ENCODE measurements around the gene TMEM168.
"Not testable (repeated sequence)": the region's sequence is repeated elsewhere in the genome, so short reads cannot be mapped to it uniquely, and the experiment has no call there.

Gene TMEM168, protein sequence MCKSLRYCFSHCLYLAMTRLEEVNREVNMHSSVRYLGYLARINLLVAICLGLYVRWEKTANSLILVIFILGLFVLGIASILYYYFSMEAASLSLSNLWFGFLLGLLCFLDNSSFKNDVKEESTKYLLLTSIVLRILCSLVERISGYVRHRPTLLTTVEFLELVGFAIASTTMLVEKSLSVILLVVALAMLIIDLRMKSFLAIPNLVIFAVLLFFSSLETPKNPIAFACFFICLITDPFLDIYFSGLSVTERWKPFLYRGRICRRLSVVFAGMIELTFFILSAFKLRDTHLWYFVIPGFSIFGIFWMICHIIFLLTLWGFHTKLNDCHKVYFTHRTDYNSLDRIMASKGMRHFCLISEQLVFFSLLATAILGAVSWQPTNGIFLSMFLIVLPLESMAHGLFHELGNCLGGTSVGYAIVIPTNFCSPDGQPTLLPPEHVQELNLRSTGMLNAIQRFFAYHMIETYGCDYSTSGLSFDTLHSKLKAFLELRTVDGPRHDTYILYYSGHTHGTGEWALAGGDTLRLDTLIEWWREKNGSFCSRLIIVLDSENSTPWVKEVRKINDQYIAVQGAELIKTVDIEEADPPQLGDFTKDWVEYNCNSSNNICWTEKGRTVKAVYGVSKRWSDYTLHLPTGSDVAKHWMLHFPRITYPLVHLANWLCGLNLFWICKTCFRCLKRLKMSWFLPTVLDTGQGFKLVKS

DNA sequence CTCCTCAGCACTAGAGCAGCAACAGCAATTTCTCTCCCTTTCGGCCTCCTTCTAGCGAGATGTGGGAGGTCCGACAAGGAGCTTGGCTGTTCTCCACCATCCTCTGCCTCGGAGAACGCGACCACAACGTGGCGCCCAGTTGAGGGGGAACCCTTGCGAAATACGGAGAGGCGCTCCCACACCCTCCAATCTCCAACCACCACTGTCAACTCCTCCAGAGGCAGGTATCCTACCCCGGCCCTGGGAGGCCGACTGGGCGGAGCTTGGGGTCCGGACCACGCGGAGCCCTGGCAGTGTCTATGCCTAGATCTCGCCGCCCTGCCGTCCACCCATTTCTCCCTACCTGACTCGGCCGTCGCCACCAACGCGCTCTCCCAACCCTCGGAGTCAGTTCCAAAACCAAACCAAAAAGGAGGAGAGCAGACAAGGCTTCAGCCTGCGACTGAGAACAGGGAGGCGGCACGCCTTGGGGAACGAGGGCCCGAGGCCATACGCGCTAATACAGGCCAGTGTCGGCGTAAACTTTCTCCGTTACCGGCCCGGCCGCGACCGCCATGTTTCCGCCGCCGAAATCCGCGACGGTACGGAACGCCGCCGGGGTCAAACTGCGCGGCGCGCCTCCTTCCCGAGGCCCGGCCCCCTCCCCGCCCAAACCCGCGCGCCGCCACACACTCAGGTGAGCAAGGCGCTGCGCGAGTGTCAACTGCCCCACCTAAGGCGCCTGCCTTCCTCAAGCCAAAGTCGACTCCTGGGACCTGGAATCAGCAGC is at the start of gene TMEM168:
Gene TMEM168, minus strand, starts transcription at position 577 of the 769 bp plus-strand sequence. CDS start 5,568 bp downstream, outside the sequence.
- peak; percentile 62 to 71 for DNase-seq

DNA sequence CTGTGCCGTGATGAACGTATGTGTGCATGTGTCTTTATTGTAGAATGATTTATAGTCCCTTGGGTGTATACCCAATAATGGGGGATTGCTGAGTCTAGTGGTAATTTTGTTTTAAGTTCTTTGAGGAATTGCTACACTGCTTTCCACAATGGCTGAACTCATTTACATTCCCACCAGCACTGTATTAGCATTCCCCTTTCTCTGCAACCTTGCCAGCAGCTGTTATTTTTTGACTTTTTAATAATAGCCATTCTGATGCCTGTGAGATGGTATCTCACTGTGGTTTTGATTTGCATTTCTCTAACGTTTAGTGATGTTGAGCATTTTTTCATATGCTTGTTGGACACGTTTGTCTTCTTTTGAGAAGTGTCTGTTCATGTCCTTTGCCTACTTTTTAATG is 45.7 kb upstream of the TMEM168 start:
- not testable (repeated sequence) for DNase-seq

GRCh38 chr7:112833082-112833481 is 42.9 kb upstream of the TMEM168 start:
- no peak for DNase-seq

GRCh38 chr7:112830769-112831168 is 40.6 kb upstream of the TMEM168 start:
- DNase-seq: no peak

DNA sequence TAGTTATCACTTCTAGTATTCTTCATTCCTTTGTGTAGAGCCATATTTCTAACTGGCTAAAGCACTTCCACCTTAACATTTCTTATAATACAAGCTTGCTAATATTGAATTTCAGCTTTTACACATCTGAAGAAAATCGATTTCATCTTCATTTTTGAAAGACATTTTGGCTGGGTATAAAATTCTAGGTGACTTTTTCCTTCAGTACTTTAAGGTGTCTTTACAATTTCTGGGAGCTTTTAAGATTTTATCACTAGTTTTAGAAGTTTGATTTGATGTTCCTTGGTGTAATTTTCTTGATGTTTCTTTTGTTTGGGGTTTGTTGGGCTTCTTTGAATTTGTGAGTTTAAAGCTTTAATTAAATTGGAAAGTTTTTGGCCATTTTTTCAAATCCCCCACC is 38.5 kb upstream of the TMEM168 start:
- no peak for DNase-seq

- no peak for DNase-seq
These were observed 31.2 kb upstream of the TMEM168 start for GRCh38 chr7:112821345-112821744.

- no peak for DNase-seq
These were observed 29.3 kb upstream of the TMEM168 start for GRCh38 chr7:112819536-112819935.

DNA sequence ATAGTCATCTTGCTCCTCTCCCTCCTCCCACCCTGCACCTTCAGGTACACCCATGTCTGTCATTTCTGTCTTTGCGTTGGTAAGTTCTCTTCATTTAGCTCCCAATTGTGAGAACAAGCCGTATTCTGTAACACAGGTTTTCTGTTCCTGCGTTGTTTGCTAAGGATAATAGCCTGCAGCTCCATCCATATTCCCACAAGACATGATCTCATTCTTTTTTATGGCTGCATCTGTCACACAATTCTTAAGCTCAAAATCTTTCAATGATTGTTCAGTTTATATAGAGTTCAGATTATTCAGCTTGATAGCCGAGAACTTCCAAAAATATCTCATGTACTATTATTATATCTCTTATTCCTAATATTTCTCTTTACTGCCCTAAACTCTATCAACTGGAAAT is 16.0 kb upstream of the TMEM168 start:
- DNase-seq: no peak

DNA sequence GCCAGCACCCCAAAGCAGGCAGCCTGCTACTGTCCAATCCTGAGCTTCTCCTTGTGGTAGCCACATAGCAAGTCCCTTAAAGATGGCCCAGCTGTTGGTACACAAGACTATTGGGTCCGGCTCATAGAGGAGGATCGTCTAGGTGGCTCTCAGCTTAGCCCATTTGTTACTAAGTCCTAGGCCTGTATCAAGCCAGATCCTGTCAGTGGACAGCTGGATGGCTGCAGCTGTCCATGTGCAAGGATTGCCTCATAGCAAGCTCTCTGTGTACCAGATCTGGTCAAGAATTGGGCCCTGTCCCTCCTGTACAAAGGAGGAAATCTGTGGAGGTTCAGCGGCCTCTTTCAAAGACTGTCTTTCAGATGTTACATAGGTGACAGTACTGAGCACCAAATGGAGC is 12.2 kb upstream of the TMEM168 start:
- DNase-seq: no peak

DNA sequence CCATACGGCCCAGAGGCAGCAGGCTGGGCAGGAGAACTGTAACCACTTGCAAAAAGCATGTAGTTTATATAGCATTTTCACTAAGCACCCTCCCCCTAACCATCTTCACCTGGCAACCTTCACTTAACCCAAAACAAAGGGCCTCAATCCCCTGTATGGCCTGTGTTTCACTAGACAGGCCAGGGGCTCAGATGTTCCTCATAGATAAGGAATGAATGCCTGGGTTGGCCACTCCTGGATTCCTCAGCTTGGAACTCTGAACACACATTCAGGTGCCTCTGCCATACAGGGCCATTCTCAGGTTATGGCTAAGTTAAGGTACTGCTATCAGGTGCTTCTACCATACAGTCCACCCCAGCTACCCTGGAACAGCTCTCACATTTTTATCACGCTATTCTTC is 10.3 kb upstream of the TMEM168 start:
- DNase-seq: no peak

DNA sequence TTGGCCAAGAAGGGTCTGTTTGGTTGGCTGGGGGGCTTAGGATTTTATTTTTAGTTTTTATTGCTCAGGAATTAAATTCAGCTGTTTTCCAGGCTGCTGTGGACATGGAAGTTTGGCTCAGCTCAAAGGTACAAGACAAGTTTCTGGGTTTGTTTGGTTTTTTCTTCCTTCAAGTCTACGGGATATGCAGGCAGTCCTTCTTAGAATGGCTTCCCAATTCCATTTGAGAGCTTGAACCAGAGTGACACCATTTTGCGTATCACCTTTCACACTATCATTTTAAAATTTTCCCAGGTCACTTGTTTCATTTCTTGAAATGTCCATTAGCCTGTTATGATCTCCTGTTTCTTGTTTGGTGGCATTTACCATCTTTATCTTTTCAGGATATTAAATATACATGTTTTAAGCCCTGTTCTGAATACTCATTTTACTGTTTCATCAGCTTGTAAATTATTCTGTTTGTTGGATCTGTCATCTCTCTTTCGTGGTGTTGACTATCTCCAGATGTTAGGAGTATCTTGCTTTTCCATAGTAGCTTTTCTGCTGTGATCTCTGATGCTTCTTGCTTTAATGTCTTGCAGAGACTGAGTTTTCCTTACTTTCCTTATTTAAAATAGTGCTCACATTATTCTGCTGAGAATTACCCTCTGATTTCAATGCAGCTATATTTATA is 9.4 kb upstream of the TMEM168 start:
- no peak for DNase-seq

DNA sequence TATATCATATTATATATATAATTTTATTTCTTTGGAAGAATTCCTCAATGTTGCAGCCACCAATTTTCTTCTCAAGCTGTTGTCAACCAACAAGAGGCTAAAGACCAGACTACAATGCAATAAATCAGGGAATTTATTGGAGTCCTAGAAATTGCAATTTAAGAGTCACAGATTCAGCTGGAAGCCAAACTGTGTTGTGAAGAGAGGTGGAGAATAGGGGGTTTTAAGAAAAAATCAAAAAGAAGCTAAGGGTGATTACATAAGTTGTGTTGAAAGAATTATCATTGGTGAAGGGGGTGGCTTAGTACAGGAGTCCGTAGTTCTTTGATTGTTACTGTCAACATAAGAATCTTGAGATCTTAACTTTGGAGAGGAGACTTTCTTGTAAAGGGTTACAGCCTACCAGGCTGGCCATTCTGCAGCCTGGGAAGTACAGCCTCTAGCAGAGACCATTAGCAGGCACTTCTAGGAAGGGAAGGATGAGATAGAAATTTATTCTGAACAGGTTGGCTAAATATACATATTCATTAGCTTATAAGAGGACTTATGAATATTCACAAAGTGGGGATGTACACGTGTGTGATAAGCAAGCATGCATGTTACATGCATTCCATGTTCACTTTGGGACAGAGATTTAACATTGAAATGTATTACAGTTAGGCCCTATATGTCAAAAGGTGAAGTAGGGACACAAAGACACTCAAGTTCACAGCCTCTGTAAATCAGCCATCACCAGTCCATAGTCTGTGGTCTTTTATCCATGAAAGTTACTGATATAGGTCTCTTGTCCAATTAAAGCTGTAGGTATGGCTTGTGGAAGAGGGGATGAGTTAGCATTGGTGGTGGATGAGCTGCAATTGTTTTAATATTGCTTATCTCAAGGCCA is 8.3 kb upstream of the TMEM168 start:
- no peak for DNase-seq

GRCh38 chr7:112796552-112796951 is 6.4 kb upstream of the TMEM168 start:
- DNase-seq: not testable (repeated sequence)

DNA sequence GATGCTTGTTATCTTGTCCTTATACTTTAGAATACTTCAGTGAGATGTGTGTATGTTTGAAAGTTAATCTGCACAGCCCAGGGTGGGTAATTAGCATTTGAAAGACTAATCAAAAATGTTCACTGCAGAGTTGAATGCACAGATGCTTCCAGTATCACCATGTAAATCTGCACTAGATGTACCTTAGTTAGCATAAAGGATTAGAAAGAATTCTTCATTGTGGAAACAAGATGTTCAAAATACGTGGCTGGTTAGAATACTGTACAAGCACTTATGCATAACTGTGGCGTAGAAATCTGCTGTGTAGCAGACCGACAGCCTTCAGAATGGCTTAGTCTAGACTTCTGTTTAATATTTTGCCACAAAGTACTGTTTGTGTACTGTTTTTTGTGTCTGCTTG is 2.2 kb upstream of the TMEM168 start:
- no peak for DNase-seq

GRCh38 chr7:112791465-112792168 is 1.4 kb upstream of the TMEM168 start:
- no peak for DNase-seq

GRCh38 chr7:112790586-112791003 is 402 bp upstream of the TMEM168 start:
- DNase-seq: peak; percentile 20 to 37

- DNase-seq: no peak
These were observed 758 bp downstream of the TMEM168 start for GRCh38 chr7:112789453-112789816.

DNA sequence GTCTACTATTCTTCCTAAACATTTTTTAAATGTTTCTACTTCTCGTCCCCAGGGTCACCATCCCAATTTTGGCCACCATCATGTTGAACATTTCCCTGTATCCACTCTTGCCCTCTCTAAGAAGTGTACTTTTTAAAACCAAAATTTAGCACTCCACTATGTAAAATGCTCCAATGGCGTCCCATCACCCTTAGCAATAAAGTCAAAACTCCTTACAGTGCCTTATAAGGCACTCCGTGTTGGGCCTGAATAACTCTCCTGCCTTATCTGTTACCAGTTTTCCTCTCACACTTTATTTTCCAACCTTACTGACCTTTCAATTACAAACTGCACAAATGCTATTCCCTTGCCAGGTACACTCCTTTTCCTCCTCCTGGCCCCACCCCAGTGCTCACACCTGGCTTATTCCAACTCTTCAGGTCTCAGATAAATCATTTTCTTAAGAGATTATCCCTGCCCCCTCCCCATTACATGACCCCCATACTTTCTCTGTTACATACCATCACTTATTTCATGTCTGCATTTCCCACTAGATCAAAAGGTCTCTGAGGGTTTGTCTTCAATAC is 1.3 kb downstream of the TMEM168 start:
- DNase-seq: no peak

GRCh38 chr7:112784603-112785002 is 5.6 kb downstream of the TMEM168 start:
- DNase-seq: no peak

DNA sequence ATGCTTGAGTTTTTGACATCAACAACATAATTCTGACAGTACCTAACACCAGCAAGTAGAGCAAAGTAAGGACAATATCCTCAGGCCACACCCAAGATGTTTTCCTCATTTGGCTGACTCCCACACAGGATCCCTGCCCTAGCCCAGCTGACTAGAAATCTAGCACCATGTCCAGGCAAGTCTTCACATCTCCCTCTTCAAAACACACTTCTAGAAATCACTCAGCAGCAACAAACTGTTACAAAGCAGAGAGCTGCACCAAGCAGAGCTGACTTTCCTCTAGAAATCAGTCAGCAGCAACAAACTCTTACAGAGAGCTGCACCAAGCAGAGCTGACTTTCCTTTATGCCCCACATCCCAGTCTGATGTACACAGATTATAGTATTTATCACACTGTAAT is 7.7 kb downstream of the TMEM168 start:
- DNase-seq: no peak

DNA sequence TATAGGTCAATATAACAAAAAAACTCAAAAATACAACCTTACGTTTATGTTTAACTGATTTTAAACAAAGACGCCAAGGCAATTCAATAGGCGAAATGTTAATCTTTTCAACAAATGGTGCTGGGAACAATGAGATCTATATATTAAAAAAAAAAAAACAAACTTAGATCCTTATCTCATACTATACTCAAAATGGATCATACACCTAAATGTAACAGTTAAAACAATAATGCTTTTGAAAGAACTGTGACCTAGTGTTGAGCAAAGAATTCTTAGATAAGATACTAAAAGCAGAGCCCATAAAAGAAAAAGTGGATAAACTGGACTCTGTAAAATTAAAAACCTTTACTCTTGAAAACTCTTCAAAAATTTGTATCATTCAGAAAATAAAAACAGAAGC is 8.6 kb downstream of the TMEM168 start:
- DNase-seq: no peak

Measured in AML-193 (cell line).